ENCODE data around the gene ATP8B4.
"Not testable (repeated sequence)": the region's sequence is repeated elsewhere in the genome, so short reads cannot be mapped to it uniquely, and the experiment has no call there.

Gene ATP8B4

GRCh38 chr15:50107591-50108408, 11.2 kb downstream of the ATP8B4 start:
- DNase-seq = no peak

DNA sequence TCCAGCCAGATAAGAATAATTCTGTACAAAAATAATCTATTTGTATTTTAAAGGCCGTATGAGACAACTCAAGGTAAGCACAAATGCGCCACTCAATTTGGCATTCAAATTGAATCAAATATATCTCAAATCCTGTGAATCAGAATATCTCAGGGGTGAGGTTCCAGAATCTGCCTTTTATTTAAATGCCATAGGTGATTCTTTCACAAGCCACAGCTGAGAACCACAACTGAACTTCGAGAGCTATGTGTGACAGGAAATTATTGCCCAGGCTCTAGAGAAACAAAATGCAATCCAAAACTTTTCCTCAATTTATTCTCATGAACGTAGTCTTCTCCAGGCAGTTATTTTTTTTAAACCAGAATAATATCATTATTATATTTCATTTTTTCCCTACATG, 11.9 kb downstream of the ATP8B4 start:
- no peak for DNase-seq

- no peak for DNase-seq
These were observed 12.6 kb downstream of the ATP8B4 start for GRCh38 chr15:50106457-50106856.

DNA sequence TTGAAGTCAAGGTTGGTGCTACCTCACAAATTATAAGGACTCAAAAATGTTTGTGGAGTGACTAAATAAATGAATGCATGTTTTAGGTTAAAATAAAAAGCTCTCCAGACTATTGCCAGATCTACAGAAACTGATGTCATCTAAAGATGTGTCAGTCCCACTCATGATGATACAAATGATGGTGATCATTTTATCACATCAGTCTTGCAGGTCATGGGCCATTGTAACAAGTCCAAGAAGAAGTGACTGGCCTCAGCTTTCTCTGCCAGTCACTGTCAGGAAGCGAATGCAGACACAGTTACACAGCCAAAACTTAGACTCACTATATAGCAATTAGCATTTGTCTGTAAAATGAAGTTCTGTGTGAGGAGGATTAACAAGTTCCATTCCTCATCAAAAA, 18.5 kb downstream of the ATP8B4 start:
- DNase-seq = no peak

DNA sequence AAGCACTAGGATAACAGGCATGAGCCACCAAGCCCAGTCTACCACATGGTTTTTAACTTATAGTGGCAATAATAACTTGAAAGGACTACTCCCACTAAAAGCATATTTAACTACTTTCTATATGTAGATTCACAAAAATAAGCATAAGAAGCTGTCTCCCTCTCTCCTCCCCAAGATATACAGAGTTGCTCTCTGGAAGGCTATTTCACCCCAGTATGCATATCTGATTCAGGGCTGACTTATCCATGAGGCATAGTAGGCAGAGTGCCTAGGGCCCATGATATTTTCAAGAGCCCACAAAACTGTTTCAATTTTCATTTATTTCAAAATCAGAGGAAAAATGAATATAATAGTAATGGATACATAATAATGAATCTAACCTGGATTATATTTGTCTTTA, 20.5 kb downstream of the ATP8B4 start:
- no peak for DNase-seq

DNA sequence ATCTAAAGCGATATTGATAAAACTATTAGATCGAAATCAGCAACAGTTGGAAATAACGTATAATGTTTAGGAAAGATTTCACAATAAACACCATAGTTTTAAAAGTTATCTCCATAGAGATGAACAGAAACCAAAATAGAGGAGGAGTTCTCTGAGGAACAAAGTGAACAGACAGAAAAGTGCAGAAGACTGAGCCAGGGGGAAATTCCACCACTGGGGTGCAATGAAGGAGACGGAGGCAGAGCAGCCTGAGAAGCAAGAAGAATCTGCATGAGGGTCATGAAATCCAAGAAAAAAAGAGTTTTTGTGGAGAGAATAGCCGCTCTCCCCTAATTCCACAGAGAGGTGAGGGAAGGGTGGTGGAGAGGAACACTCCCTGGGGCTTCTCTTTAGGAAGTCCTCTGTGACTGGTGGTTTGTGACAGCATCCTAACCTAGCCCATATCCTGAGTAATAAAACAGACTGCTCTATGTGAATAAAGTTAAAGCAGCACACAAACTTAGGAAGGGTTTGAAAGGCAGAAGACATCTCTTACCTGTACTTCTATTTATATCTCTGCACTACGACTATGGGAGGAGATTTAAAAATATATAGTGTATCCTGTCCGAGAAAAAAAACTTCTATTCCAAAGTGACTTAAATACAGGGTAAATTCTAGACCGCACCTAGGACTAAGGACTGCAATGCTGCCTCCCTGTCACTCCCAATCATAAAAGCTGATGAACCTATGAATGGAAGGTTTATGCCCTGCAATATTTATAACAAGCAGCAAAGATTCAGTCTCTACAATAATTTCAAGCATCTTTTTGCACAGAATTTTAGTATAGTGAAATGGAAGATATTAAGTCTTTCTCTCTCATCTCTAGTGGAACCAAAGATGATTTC, 22.9 kb downstream of the ATP8B4 start:
- no peak for DNase-seq

DNA sequence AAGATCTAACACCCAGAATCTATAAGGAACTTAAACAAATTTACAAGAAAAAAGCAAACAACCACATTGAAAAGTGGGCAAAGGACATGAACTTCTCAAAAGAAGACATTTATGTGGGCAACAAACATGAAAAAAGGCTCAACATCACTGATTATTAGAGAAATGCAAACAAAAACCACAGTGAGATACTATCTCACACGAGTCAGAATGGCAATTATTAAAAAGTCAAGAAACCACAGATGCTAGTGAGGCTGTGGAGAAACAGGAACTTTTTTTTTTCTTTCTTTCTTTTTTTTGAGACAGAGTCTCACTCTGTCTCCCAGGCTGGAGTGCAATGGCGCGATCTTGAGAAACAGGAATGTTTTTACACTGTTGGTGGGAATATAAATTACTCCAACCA, 29.6 kb downstream of the ATP8B4 start:
- not testable (repeated sequence) for DNase-seq

- DNase-seq = no peak
These were observed 34.1 kb downstream of the ATP8B4 start for GRCh38 chr15:50084932-50085331.

- DNase-seq = no peak
These were observed 35.5 kb downstream of the ATP8B4 start for GRCh38 chr15:50083424-50084025.

- DNase-seq = no peak
These were observed 37.0 kb downstream of the ATP8B4 start for GRCh38 chr15:50082066-50082465.

- no peak for DNase-seq
These were observed 41.4 kb downstream of the ATP8B4 start for GRCh38 chr15:50077651-50078050.

GRCh38 chr15:50077176-50077575, 41.9 kb downstream of the ATP8B4 start:
- no peak for DNase-seq

GRCh38 chr15:50075319-50075718, 43.7 kb downstream of the ATP8B4 start:
- DNase-seq = no peak

DNA sequence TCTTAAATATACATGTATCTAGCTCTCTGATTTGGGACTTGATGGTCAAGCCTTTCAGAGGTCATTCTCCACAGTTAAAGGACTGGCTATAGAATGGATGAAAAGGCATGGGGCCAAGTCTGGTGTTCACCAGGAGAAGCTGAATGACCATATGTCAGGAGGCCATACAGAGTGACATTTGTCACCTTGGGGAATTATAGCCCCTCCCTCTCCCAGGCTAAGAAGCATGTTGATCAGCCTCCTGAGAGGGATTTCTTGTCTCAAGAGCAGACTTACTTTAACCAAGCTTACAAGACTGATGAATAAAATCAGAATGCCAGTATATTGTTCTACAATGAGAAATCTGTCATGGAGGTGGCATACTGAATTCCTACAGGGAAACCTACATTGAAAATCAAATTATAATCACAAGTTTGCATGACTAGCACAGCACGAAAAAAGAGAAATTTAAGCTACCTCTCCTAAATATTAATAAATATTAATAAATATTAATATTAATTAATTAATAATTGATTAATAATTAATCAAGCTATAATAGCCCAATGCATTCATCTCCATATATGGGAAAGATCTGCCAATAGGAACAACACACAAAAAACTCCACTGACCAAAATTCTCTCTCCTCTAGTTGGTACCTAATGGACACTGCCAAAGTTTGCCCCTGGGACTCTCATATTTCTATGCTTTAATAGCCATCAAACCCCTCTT, 47.3 kb downstream of the ATP8B4 start:
- no peak for DNase-seq

DNA sequence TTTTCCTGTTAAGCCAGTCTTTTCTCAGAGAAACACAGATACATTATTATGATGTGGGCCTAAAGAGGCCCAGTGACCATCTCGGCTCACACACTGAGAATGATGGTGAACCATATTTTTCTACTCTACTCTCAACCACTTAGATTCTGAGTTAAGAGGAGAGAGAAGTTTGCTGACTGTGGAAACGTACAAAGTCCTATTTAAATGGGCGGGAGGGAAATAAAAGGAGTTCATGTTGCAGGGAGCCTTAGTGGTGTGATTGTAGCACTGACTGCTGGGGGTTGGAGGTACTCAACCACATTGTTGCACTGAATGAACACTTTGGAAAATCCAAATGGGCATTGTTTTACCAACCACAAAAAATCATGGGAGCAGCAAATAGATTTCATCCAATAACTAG, 51.0 kb downstream of the ATP8B4 start:
- no peak for DNase-seq

DNA sequence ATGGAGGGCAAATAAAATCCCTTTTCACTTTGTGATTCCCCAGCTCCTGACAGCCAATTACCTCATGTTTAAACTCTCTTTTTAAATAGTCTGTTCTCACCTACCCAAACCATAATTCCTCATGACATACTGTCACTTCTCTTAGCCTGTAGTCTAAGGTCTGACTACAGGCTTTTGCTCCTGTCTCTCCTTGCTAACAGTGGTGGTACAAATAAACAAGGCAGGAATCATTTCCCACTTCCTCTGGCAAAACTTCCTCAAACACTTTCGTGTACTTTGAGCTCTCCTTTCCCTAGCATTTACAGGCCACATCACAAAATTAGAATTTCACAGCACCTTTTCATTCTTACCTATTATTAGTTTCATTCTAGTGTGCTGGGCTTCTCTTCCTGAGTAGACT, 51.8 kb downstream of the ATP8B4 start:
- DNase-seq = no peak

- DNase-seq = no peak
These were observed 52.4 kb downstream of the ATP8B4 start for GRCh38 chr15:50066666-50067065.

DNA sequence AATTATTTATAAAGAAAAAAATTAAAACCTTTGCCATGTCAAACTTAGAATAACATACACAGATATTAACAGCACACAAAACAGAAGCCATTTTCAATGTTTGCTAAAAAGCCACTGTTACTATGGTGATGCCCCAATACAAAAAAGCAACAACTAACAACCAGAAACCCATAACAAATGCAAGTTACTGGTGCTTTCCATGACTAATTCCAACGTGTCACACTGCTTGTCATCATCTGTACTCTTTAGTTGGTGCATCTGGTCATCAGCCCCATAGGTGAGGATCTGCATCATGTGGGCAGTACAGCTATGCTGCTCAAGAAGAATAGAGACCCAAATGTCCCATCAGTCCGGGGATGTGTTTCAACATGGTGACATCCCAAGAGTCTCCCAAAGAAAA, 52.8 kb downstream of the ATP8B4 start:
- no peak for DNase-seq

DNA sequence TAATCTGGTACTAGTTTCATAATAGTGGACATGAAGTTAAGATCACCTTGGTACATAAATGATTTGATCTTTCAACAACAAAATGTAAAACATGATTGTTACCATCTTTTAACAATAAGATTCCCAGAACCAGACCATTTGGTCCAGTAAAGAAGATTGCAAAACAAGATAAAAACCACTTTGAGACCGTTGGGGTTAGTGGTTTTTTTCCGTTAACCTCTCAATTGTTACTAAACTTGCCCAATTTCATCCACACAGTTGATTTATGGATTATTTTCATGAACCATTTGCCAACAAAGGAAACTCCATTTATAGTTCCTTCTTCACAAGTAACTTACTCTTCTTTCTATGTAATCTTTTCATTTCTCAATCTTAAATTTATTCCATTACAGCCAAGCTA, 53.8 kb downstream of the ATP8B4 start:
- DNase-seq = no peak

GRCh38 chr15:50064673-50065072, 54.4 kb downstream of the ATP8B4 start:
- no peak for DNase-seq

- no peak for DNase-seq
These were observed 55.8 kb downstream of the ATP8B4 start for GRCh38 chr15:50063226-50063625.

DNA sequence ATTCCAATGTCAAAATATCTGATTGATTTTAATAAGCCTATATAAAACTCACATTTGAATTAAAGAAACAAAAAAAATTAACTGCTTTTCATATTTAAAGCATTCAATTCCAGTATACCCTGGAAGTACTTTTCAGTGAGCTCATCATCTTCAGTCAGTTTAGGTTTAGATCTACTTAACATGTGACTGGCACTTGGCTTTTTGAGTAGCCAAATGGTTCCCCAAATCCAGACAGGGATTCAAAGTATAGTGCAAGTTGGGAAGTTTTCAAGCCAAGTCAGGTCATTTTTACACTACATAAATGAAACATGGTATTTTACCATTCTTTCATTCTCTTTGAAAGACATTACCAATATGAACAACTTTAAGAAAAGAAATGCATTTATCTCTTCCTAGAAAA, 57.5 kb downstream of the ATP8B4 start:
- DNase-seq = no peak

GRCh38 chr15:50059883-50060282, 59.1 kb downstream of the ATP8B4 start:
- DNase-seq = no peak
